Tibial nerve (tissue), 4 donors: ENCODE data around the gene PDIA5. TPM values are rescaled to one million over a fixed set of nuclear protein-coding genes. Genes with fewer than 3 reads are reported as not detected.
A peak's percentile ranks its signal among the peaks of the same experiment; 100 is the strongest.

Source experiments
- DNase-seq, 2 donors: peaks; one replicate each; pipeline ENCODE4 v3.0.0-alpha.2; 2019; ENCODE audit warnings: low spot score in 2 of 2
- H3K27ac ChIP-seq, 4 donors: fragments of 200-600 bp; sonication (generic) in 3 of 4; one replicate each; pipeline ENCODE4 v1.5.1; 2017 to 2019; ENCODE audit warnings: mild to moderate bottlenecking in 1 of 4
- H3K27me3 ChIP-seq, 2 donors: fragments of 200-600 bp; sonication (generic) in 1 of 2; one replicate each; pipeline versions ENCODE4 v1.5.1 to v1.6.0; 2017 to 2019
- H3K36me3 ChIP-seq, 3 donors: fragments of 200-600 bp; sonication (generic); one replicate each; pipeline ENCODE4 v1.5.1; 2018 to 2019
- H3K4me1 ChIP-seq, 4 donors: fragments of 200-600 bp; sonication (generic) in 3 of 4; one replicate each; pipeline ENCODE4 v1.5.1; 2017 to 2019
- H3K4me3 ChIP-seq, 4 donors: fragments of 200-600 bp; sonication (generic) in 3 of 4; one replicate each; pipeline ENCODE4 v1.5.1; 2017 to 2019; ENCODE audit warnings: mild to moderate bottlenecking in 1 of 4, moderate library complexity in 1 of 4
- H3K9me3 ChIP-seq, 4 donors: fragments of 200-600 bp; sonication (generic) in 3 of 4; one replicate each; pipeline ENCODE4 v1.5.1; 2017 to 2019
- EP300 ChIP-seq, 2 donors: sonication (generic); formaldehyde crosslinking; IDR thresholded peaks; one replicate each; pipeline ENCODE4 v1.6.1; 2017; ENCODE audit warnings: antibody characterized with exemption in 2 of 2, mild to moderate bottlenecking in 1 of 2
- POLR2A ChIP-seq, 2 donors: fragments of 450-650 bp; IDR thresholded peaks; one replicate each; pipeline ENCODE4 v1.6.1; 2017; ENCODE audit warnings: antibody characterized with exemption in 2 of 2, mild to moderate bottlenecking in 2 of 2, moderate library complexity in 2 of 2
- WGBS, 2 donors: methylation state at CpG; one replicate each; pipeline ENCODE4 v1.1.5; 2018; 5-methylcytosine and 5-hydroxymethylcytosine counted together
- total RNA-seq, 4 donors: library from RNA; depleted of rRNA; stranded (reverse); fragments of >200 nt; gene quantifications; one replicate each; pipeline ENCODE4 v1.1.0, GENCODE V29; 2016
- TF ChIP-seq, protein P1 (sequence below), 5 experiments: fragments of 200-600 bp in 3 of 5; fragments of 450-650 bp in 2 of 5; sonication (generic) in 3 of 5; IDR thresholded peaks; one replicate each; pipeline ENCODE4 v1.5.1; 2016 to 2019; ENCODE audit warnings: antibody characterized with exemption in 5 of 5, mild to moderate bottlenecking in 3 of 5, moderate library complexity in 2 of 5

Gene PDIA5
- total RNA-seq, 4 donors from 2014 or later, result 18.3 to 41.0 (median 20.3) TPM

DNA sequence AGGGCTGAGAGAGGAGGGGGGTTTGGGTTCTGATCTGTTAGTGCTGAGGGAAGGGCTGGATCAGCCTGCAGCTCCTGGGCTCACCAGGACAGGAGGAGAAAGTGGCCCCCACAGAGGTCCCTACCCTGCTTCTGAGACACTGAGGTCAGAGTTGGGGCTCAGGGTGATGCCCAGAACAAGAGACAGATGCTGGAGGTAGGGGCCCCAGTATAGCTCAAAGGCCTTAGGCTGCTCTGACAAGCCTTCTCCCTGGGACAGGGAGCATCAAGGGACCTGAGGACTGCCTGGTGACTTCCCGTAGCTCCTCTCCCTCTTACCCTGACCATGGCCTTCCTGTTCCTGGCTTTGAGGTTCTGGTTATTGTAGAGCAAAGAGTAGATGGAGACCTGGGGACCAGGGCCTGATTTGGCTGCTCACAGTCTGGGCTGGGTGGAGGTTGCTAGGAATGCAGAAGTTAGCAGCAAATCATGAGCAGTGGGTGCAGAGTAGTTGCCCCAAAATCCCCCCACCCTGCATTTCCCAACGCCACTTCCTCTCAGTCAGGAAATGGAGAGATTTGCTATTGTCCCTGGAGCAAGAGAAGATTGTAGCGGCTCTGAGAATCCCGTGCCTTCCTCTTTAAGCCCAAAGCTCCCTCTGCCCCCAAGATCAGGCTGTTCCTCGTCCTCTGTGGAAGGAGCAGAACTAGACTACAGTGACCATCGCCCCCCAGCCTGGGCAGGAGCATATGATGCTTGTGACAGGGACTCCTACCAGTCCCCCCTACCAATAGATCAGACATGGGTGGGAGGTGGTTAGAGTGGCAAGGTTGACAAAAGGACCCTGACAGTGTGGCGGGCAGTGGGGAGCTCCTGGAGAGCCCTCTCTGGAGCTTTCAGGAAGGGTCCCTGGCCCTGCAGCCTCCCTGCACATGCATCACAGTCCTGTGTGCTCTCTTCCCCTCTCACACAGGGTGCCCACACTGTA is 87.5 kb downstream of the PDIA5 start:
- peak in 1 of 2 donors; percentile 32 for DNase-seq
- 80 to 89% methylated on average over 7 of the region's 7 CpGs for WGBS, 2 donors
- no peaks in the 10 kb centered on the region for H3K9me3 ChIP-seq
- peak overlapping the region in 1 of 4 donors; percentile 16 for H3K27ac ChIP-seq
- TF ChIP-seq, protein P1, sequence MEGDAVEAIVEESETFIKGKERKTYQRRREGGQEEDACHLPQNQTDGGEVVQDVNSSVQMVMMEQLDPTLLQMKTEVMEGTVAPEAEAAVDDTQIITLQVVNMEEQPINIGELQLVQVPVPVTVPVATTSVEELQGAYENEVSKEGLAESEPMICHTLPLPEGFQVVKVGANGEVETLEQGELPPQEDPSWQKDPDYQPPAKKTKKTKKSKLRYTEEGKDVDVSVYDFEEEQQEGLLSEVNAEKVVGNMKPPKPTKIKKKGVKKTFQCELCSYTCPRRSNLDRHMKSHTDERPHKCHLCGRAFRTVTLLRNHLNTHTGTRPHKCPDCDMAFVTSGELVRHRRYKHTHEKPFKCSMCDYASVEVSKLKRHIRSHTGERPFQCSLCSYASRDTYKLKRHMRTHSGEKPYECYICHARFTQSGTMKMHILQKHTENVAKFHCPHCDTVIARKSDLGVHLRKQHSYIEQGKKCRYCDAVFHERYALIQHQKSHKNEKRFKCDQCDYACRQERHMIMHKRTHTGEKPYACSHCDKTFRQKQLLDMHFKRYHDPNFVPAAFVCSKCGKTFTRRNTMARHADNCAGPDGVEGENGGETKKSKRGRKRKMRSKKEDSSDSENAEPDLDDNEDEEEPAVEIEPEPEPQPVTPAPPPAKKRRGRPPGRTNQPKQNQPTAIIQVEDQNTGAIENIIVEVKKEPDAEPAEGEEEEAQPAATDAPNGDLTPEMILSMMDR (IDR thresholded peaks at IDR 0.05), result no peak
- no peak for TF ChIP-seq POLR2A (IDR thresholded peaks at IDR 0.05)
- TF ChIP-seq EP300 (IDR thresholded peaks at IDR 0.05), result peak in 1 of 2 donors; percentile 24
- no peaks in the 10 kb centered on the region for H3K27me3 ChIP-seq
- no peaks in the 10 kb centered on the region for H3K4me1 ChIP-seq
- H3K36me3 ChIP-seq, result peaks cover 0 to 98% (median 0%) of the 10 kb centered on the region in 3 donors
- no peak overlapping the region for H3K4me3 ChIP-seq

DNA sequence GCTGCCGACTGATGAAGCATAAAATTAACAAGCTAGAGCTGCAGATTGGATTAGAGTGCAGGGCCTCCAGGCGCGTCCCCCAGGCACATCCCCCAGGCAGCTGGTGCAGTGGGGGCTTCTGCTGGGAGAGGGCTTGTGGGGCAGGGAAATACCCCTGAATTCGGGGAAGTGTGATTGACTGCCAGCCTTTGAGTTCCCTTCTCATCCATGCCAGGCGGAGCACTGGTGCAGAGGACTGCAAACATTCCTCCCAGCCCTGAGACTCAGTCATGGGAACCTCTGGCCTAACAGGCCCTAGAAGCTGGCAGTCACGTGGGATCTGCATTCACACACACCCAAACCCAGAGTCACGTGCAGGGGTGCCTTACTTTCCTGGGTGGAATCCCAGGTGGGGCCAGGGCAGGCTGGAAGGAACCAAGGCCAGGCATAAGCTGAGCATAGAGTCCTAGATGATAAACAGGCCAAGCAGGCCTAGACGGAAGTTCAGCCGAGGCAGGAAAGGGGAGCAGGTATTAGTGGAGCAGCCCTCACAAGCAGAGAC is 88.7 kb downstream of the PDIA5 start:
- Histone ChIP-seq H3K4me1 (no peaks in the 10 kb centered on the region), H3K27ac (no peak overlapping the region), H3K27me3 (no peaks in the 10 kb centered on the region), H3K9me3 (no peaks in the 10 kb centered on the region), H3K4me3 (no peak overlapping the region), H3K36me3 (peaks cover 0 to 97% (median 0%) of the 10 kb centered on the region in 3 donors)
- no peak for DNase-seq
- WGBS, 2 donors, result 74 to 89% methylated on average over 9 of the region's 9 CpGs
- no peak for TF ChIP-seq EP300 (IDR thresholded peaks at IDR 0.05)
- no peak for TF ChIP-seq POLR2A (IDR thresholded peaks at IDR 0.05)
- TF ChIP-seq, protein P1 (IDR thresholded peaks at IDR 0.05), result no peak

- peaks cover 0 to 97% (median 0%) of the 10 kb centered on the region in 3 donors for H3K36me3 ChIP-seq
- no peaks in the 10 kb centered on the region for H3K9me3 ChIP-seq
- TF ChIP-seq EP300 (IDR thresholded peaks at IDR 0.05), result no peak
- TF ChIP-seq, protein P1 (IDR thresholded peaks at IDR 0.05), result no peak
- TF ChIP-seq POLR2A (IDR thresholded peaks at IDR 0.05), result no peak
- no peak for DNase-seq
- no peaks in the 10 kb centered on the region for H3K27me3 ChIP-seq
- 92 to 94% methylated on average over 13 to 15 of the region's 15 CpGs for WGBS, 2 donors
- no peak overlapping the region for H3K4me3 ChIP-seq
- no peak overlapping the region for H3K27ac ChIP-seq
- no peaks in the 10 kb centered on the region for H3K4me1 ChIP-seq
Observed at GRCh38 chr3:123156276-123156995, 89.6 kb downstream of the PDIA5 start.

- H3K27ac ChIP-seq, result no peak overlapping the region
- DNase-seq, result no peak
- 90% methylated on average over 2 of the region's 2 CpGs for WGBS, 2 donors
Observed at GRCh38 chr3:123157209-123157597, 90.4 kb downstream of the PDIA5 start.

More at GRCh38 chr3:123157209-123157597, 90.4 kb downstream of the PDIA5 start:
- TF ChIP-seq EP300 (IDR thresholded peaks at IDR 0.05) (no peak), POLR2A (IDR thresholded peaks at IDR 0.05) (no peak)
- TF ChIP-seq, protein P1 (IDR thresholded peaks at IDR 0.05), result no peak
- Histone ChIP-seq H3K36me3 (peaks cover 0 to 98% (median 0%) of the 10 kb centered on the region in 3 donors), H3K9me3 (no peaks in the 10 kb centered on the region), H3K4me3 (no peak overlapping the region), H3K27me3 (no peaks in the 10 kb centered on the region), H3K4me1 (no peaks in the 10 kb centered on the region)
